HG03139 (cell line): ENCODE measurements around the gene PGLYRP1.

Experiments
- ATAC-seq: cut with Tn5 transposase; IDR thresholded peaks from one replicate; pipeline ENCODE4 v1.9.1; 2021; ENCODE audit not compliant: unreplicated experiment

Gene PGLYRP1

GRCh38 chr19:46033401-46033800 lies 10.5 kb upstream of the PGLYRP1 start:
- ATAC-seq: no peak

- ATAC-seq: no peak
Observed at GRCh38 chr19:46032597-46033025, 9.8 kb upstream of the PGLYRP1 start.

- ATAC-seq: no peak
Observed at GRCh38 chr19:46031781-46032596, 9.1 kb upstream of the PGLYRP1 start.

GRCh38 chr19:46030812-46031550 lies 8.1 kb upstream of the PGLYRP1 start:
- no peak for ATAC-seq

GRCh38 chr19:46025835-46026234 lies 3.0 kb upstream of the PGLYRP1 start:
- no peak for ATAC-seq

GRCh38 chr19:46023311-46023779 lies 492 bp upstream of the PGLYRP1 start:
- no peak for ATAC-seq

- no peak for ATAC-seq
Observed at GRCh38 chr19:46022061-46022430, 807 bp downstream of the PGLYRP1 start.

GRCh38 chr19:46021531-46022041 lies 1.3 kb downstream of the PGLYRP1 start:
- ATAC-seq: no peak

GRCh38 chr19:46020819-46021125 lies 2.1 kb downstream of the PGLYRP1 start:
- ATAC-seq: no peak

GRCh38 chr19:46019270-46019669 lies 3.6 kb downstream of the PGLYRP1 start:
- no peak for ATAC-seq

- no peak for ATAC-seq
Observed at GRCh38 chr19:46018729-46019251, 4.1 kb downstream of the PGLYRP1 start.

GRCh38 chr19:46017874-46018675 lies 4.8 kb downstream of the PGLYRP1 start:
- ATAC-seq: no peak

- no peak for ATAC-seq
Observed at GRCh38 chr19:46017095-46017429, 5.8 kb downstream of the PGLYRP1 start.

- ATAC-seq: peak; percentile 44
Observed at GRCh38 chr19:46016426-46017094, 6.3 kb downstream of the PGLYRP1 start.

- no peak for ATAC-seq
Observed at GRCh38 chr19:46015687-46016425, 7.0 kb downstream of the PGLYRP1 start.

- no peak for ATAC-seq
Observed at GRCh38 chr19:46014941-46015686, 7.7 kb downstream of the PGLYRP1 start.

GRCh38 chr19:46014534-46014933 lies 8.3 kb downstream of the PGLYRP1 start:
- no peak for ATAC-seq

- no peak for ATAC-seq
Observed at GRCh38 chr19:46009530-46010510, 13.0 kb downstream of the PGLYRP1 start.
